WERI-Rb-1 (cell line): ENCODE measurements around the gene BLID.

Source experiments
- DNase-seq: peaks from one replicate; pipeline ENCODE4 v3.0.0-alpha.2; 2020
- H3K27ac ChIP-seq: fragments of 250-450 bp; sonication (Bioruptor Pico); 2 replicates; pipeline ENCODE4 v1.5.1; 2020; ENCODE audit warnings: mild to moderate bottlenecking, moderate library complexity
- H3K27me3 ChIP-seq: fragments of 250-450 bp; sonication (Bioruptor Pico); 2 replicates; pipeline ENCODE4 v1.5.1; 2021; ENCODE audit warnings: mild to moderate bottlenecking, low read depth, moderate library complexity; ENCODE audit not compliant: insufficient read depth, severe bottlenecking
- H3K36me3 ChIP-seq: fragments of 250-450 bp; sonication (Bioruptor Pico); 2 replicates; pipeline ENCODE4 v1.5.1; 2020; ENCODE audit warnings: mild to moderate bottlenecking, moderate library complexity
- H3K4me3 ChIP-seq: 2 replicates; pipeline ENCODE4 v1.5.1; 2011; ENCODE audit warnings: low read depth, mild to moderate bottlenecking, control low read depth, low read length
- H3K9me3 ChIP-seq: fragments of 250-450 bp; sonication (Bioruptor Pico); 2 replicates; pipeline ENCODE4 v1.5.1; 2021; ENCODE audit warnings: mild to moderate bottlenecking, moderate library complexity; ENCODE audit not compliant: severe bottlenecking
- TF ChIP-seq, protein P1 (sequence below): IDR thresholded peaks from 2 replicates; pipeline ENCODE4 v1.5.1; 2011; ENCODE audit warnings: low read depth, mild to moderate bottlenecking, control low read depth, inconsistent platforms, low read length

The BLID gene

DNA sequence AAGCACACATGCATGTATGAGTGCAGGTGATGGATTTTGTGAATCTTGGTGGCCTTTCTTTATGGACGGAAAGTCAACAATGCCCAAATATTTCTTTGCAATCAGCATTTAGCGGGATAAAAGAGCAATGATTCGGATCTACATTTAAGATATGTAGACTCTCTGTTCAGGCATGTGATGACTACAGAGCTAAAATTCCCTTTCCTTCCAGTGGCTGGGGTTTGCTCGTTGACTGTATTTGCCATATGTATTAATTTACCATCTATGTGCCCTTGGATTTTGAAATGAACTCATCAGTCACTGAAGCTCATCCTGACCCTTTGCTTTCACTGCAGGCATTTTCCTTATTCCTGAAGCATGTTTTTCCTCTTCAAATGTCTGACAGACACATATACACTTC lies 13.6 kb downstream of the BLID start:
- Histone ChIP-seq H3K36me3 (no peaks in the 10 kb centered on the region), H3K9me3 (no peaks in the 10 kb centered on the region), H3K4me3 (no peak overlapping the region), H3K27me3 (no peaks in the 10 kb centered on the region), H3K27ac (no peak overlapping the region)
- TF ChIP-seq, protein P1, sequence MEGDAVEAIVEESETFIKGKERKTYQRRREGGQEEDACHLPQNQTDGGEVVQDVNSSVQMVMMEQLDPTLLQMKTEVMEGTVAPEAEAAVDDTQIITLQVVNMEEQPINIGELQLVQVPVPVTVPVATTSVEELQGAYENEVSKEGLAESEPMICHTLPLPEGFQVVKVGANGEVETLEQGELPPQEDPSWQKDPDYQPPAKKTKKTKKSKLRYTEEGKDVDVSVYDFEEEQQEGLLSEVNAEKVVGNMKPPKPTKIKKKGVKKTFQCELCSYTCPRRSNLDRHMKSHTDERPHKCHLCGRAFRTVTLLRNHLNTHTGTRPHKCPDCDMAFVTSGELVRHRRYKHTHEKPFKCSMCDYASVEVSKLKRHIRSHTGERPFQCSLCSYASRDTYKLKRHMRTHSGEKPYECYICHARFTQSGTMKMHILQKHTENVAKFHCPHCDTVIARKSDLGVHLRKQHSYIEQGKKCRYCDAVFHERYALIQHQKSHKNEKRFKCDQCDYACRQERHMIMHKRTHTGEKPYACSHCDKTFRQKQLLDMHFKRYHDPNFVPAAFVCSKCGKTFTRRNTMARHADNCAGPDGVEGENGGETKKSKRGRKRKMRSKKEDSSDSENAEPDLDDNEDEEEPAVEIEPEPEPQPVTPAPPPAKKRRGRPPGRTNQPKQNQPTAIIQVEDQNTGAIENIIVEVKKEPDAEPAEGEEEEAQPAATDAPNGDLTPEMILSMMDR, result no peak
- DNase-seq, result no peak

DNA sequence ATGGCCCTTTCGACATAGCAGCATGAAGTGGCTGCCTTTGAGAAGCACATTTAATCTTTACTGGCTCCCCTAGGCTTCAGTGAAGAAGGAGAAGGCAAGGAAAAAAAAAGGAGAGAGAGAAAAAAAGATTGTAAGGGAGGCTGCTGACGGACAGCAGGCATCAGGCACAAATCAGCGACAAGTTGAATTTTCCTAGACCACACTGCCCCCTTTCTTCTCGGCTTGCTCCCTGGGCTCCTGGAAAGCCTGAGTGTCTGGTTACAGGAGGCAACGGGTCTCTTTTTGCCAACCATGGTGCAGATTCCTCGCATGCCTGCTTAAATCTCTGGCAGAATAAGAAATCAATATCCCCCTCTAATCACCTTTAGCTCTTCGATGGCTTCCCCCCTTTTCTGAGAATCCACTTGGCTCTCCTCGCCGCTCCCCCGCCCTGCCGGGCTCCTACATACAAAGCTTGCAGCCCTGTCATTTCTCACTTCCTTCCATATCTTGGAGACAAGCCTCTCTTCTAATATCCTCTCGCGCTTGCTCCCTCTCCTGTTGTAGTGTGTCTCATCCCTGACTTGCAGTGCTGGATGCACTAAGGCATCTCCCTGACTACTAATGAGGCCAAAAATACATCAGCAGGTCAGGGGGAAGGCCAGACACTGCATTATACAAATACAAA lies 14.3 kb downstream of the BLID start:
- Histone ChIP-seq H3K4me3 (no peak overlapping the region), H3K9me3 (no peaks in the 10 kb centered on the region), H3K36me3 (no peaks in the 10 kb centered on the region), H3K27ac (no peak overlapping the region), H3K27me3 (no peaks in the 10 kb centered on the region)
- TF ChIP-seq, protein P1, result peak; percentile 80
- peak; percentile 52 for DNase-seq

DNA sequence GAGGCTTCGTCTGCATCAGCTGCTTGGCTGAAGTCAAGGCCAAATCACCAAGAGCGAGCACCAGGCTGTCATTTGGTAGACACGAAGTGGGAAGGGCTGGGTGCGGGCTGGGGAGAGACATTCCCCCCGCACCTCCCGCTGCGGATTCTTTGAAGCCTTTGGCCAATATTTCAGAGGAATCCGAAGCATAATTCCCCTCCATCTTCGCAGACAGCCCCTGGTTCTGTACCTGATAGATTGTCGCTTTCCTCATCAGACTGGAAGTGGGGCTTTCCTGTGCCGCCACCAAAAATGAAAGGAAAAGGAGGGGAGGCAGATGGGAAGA lies 15.3 kb downstream of the BLID start:
- no peak for DNase-seq
- Histone ChIP-seq H3K27ac (no peak overlapping the region), H3K9me3 (no peaks in the 10 kb centered on the region), H3K4me3 (no peak overlapping the region), H3K27me3 (no peaks in the 10 kb centered on the region), H3K36me3 (no peaks in the 10 kb centered on the region)
- TF ChIP-seq, protein P1, result no peak

DNA sequence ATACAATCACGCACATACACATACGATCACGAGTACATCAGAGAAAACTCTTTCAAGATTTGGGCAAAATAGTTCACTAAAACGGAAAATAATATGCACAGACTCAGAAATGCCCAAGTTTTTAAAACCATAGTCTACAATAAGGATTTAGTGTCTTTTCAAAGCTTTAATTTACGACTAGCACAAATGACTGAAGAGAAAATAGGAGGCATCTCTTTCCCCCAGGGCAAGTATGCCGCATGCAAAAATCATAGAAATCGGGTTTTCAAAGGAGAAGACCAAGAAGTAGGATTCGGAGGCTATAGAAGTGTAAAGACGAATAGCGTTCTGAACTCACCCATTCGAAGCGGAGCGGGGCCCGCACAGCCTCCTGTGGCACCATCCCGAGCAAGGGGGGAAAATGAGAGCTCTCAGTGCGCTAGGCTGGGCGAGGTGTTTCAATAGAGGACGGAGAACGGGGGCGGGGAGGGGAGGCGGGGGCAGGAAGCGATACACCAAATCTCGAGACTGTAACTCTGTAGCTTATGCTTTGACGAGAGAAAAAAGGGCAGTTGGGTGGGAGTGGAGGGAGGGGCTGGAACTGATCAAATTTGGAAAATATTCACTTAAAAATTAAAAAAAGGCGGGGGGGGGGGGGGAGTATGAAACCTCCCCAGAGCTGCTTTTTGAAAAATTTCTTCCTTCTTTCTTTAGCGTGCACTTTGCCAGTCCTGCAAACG lies 15.8 kb downstream of the BLID start:
- no peaks in the 10 kb centered on the region for H3K9me3 ChIP-seq
- TF ChIP-seq, protein P1, result no peak
- H3K27ac ChIP-seq, result no peak overlapping the region
- no peaks in the 10 kb centered on the region for H3K36me3 ChIP-seq
- H3K27me3 ChIP-seq, result no peaks in the 10 kb centered on the region
- DNase-seq, result no peak
- H3K4me3 ChIP-seq, result no peak overlapping the region

DNA sequence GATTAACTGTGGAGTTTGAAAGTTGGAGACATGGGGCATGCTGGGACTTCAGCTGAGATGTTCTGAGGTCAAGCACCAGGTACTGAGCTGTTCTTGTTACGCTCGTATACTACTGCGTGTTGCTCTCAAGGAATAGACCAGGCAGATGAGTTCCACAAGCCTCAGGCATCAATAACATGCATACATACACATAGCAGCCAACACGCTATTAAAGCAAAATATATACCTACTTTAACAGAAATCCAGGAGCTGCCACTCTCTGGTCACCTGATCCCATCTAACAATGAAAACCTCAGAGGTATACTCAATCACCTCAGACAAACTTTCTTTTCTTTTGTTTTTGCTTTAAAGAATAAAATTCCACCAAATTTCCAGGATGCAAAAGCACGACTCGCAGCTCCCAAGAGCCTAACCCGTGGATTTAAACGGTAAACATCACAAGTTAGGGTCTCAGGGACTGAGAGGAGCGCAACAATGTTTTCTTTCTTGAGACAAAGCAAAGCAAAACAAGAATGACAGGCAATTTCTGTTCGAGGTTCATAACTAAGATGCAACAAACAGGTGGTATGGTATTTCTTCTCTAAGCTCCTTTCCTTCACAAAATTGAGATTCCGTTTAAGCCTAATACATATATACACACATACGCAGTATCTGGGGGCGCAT lies 16.5 kb downstream of the BLID start:
- Histone ChIP-seq H3K9me3 (no peaks in the 10 kb centered on the region), H3K36me3 (no peaks in the 10 kb centered on the region), H3K27ac (no peak overlapping the region), H3K4me3 (no peak overlapping the region), H3K27me3 (no peaks in the 10 kb centered on the region)
- DNase-seq, result no peak
- TF ChIP-seq, protein P1, result no peak
